Measurements from ENCODE around the gene NUP210.
A peak's percentile ranks its signal among the peaks of the same experiment; 100 is the strongest.
"Not testable (repeated sequence)": the region's sequence is repeated elsewhere in the genome, so short reads cannot be mapped to it uniquely, and the experiment has no call there.

Gene NUP210

DNA sequence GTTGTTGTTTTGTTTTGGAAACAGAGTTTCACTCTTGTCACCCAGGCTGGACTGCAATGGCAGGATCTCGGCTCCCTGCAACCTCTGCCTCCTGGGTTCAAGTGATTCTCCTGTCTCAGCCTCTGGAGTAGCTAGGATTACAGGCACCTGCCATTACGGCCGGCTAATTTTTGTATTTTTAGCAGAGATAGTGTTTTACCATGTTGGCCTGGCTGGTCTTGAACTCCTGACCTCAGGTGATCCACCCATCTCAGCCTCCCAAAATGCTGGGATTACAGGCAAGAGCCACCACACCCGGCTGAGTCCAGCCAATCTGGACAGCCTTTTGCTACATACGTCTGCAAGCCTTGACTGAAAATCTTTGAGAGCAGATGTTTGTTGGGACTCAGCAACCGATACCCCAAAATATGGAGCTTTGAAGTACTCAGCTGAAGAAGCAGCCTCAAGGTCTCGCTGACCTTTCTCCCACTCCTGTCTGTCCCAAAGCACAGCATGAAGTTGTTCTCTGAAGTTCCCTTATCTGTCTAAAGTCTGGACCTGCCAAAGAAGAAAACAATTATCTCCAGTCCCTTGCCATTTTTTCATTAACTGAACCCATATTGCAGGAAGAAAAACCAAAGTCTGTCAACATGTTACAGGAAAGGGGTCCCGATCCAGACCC lies 9.6 kb upstream of the NUP210 start:
- no peak for DNase-seq

- DNase-seq: not testable (repeated sequence)
Observed at GRCh38 chr3:13428678-13429077, 8.6 kb upstream of the NUP210 start.

DNA sequence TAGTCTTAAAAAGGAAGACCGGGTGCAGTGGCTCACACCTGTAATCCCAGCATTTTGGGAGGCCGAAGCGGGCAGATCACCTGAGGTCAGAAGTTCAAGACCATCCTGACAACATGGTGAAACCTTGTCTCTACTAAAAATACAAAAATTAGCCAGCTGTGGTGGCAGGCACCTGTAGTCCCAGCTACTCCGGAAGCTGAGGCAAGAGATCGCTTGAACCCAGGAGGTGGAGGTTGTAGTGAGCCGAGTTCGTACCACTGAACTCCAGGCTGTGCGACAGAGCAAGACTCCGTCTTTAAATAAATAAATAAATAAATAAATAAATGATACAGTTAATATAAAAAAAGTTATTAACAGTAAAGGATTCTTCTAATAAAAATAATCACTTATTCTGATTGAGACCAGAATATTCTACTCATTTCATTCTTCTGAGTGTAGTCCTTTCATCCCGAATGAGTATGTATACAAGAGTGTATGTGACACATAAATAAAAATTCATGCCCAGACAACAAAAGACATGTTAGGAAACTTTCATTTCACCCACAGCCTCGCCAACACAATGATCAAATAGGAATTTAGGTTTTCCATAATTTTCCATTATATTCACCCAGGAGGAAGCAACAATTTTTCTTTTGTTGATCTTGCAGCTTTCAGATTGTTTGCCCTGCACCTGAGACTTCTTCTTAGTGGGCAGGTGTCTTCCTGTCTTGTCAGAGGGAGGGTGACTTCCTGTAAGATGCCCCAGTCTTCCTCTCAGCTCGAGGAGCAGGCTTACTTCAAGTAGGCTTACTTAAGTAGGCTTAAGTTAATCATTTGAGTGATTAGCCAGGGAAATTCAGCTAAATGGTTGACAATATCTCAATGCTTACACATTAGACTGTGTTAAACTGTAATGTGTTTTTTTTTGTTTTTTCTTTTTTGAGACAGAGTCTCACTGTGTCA lies 7.8 kb upstream of the NUP210 start:
- no peak for DNase-seq

DNA sequence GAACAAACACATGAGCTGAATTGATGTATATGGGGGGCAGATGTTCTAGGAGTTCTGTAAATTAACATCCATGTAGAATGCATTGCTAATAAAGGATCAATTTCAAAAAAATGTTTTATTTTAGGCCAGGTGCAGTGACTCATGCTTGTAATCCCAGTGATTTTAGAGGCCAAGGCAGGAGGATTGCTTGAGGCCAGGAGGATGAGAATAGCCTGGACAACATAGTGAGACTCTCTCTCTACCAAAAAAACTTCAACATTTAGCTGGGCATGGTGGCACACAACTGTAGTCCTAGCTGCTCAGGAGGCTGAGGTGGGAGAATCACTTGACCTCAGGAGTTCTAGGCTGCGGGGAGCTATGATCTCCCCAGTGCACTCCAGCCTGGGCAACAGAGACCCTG lies 6.5 kb upstream of the NUP210 start:
- no peak for DNase-seq

DNA sequence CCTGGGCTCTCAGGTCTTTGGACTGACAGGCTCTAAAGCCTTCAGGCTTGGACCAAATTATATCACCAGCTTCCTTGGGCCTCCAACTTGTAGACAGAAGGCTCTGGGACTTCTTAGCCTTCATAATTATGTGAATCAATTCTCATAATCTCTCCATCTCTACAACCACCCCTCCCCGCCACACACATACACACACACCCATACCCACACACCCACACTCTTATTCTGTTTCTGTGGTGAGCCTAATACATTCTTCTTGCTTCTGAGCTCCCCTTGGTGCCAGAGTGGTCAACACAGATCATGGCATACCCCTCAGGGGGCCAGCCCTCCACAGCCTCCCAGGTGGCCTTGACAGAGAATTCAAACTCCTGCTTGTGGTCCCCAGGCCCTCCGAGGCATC lies 5.6 kb upstream of the NUP210 start:
- DNase-seq: no peak

- DNase-seq: no peak
Observed at GRCh38 chr3:13424865-13425617, 4.9 kb upstream of the NUP210 start.

- DNase-seq: no peak
Observed at GRCh38 chr3:13424141-13424844, 4.2 kb upstream of the NUP210 start.

GRCh38 chr3:13420831-13421765 lies 976 bp upstream of the NUP210 start:
- no peak for DNase-seq

GRCh38 chr3:13419505-13420044 lies 547 bp downstream of the NUP210 start:
- DNase-seq: peak in 1 of 2 experiments; percentile 28

DNA sequence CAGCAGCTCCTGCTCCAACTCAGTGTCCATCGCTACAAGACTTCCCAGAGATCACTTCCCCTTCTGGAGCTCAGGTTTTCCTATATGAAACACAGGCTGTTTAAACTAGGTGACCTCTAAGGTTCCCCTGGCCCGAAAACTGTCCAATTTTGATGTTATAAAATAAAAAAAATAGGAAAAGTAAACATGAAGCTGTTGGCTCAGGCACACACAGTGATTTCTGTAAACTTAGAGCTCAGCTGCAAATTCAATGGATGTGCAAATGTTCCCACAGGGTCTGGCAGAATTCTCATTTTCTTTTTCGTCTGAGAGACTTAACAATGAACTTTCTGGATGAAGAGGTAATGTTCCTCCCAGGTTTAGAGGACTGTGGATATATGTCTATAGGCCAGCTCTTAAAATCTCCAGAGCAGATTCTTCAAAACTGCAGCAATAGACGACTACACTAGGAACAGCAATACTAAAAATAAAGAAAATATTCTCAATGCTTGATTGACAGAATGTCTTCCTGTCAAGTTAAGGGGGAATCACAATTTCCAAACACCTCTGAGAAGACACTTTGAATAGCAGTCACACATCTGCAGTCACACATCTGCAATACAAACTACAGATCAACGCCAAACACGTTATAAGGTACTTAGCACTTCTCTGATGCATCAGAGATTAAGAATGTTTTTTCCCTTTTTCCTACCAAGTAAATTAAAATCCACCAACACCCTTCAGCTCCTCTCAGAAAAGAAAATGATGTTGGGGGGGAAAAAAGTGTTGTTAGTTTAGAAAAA lies 2.8 kb downstream of the NUP210 start:
- DNase-seq: no peak

- no peak for DNase-seq
Observed at GRCh38 chr3:13415997-13416793, 3.9 kb downstream of the NUP210 start.

DNA sequence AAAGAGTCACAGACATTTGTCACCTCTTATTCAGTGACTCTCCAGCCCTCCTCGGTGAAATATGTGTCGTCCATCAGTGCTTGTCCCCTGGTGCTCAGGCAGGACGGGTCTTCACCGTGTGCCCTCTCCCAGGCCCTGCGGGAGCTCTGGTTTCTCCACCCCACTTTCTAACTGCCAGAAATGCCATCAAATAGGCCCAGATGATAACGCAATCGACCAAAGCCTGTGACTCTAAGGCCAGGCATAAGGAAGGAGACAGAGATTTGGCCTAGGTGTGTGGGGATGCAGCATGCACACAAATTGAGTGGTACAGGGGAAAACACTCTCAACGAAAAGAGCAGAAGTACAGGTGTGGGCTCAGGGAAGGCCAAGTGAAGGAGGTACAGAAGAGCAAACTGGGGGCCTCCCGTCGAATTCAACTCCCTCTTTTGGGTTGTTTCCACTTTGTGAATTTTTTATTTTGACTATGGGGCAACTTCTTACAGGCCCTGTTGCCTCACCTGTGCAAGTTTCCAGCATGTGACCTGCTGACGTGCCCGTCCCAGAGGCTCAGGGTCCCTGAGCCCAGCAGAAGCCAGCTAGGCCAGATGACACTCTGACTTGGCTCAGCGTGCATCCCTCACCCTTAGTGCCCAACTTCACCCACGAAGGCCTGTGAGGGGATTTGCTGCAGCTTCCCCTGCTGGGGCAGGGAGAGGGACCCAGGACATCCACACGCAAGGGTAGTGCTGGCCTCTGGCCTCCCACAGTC lies 4.7 kb downstream of the NUP210 start:
- no peak for DNase-seq

- no peak for DNase-seq
Observed at GRCh38 chr3:13414040-13414729, 5.9 kb downstream of the NUP210 start.

- no peak for DNase-seq
Observed at GRCh38 chr3:13411186-13411860, 8.8 kb downstream of the NUP210 start.

GRCh38 chr3:13408890-13409289 lies 11.2 kb downstream of the NUP210 start:
- DNase-seq: no peak

DNA sequence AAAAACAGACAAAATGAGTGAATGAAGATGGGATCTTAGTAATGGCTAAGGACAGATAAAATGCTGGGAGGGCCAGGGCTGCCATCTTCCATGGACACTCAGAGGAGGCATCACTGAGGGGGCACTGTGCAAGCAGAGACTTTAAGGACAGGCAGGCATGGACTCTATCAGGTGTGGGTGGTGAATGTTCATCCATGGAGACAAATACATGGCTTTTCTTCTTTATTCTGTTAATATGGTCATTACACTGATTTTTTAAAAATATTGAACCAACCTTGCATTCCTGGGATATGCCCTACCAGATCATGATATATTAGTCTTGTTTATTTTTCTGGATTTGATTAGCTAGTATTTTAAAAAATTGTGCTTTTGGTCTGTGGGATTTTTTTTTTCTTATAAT lies 12.2 kb downstream of the NUP210 start:
- DNase-seq: no peak

- DNase-seq: no peak
Observed at GRCh38 chr3:13407475-13407874, 12.6 kb downstream of the NUP210 start.

DNA sequence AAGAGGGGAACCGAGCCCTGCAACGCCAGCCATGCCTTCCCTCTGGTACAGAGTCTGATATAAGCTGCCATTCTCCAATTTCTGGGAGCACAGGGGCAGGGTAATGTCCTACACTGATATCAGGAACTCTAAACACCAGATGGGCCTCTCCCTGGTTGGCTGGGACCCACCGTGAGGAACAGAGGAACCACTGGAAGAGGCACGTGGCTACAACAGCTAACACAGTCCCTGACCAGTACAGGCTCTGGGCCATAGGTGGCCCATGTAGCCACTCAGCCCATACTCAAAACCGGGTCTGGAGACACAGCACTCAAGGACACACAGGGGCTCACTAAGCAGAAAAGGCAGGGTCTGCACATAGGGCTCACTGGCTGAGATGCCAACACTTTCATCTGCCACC lies 13.9 kb downstream of the NUP210 start:
- no peak for DNase-seq

Measured in SW 1271 (cell line).